HG03378 (cell line): ENCODE measurements around the gene IST1.
A peak's percentile ranks its signal among the peaks of the same experiment; 100 is the strongest.
"Not testable (repeated sequence)": the region's sequence is repeated elsewhere in the genome, so short reads cannot be mapped to it uniquely, and the experiment has no call there.

ENCODE experiments used
- ATAC-seq: cut with Tn5 transposase; IDR thresholded peaks from one replicate; pipeline ENCODE4 v1.9.1; 2021; ENCODE audit warnings: mild to moderate bottlenecking, moderate library complexity; ENCODE audit not compliant: unreplicated experiment

Gene IST1

DNA sequence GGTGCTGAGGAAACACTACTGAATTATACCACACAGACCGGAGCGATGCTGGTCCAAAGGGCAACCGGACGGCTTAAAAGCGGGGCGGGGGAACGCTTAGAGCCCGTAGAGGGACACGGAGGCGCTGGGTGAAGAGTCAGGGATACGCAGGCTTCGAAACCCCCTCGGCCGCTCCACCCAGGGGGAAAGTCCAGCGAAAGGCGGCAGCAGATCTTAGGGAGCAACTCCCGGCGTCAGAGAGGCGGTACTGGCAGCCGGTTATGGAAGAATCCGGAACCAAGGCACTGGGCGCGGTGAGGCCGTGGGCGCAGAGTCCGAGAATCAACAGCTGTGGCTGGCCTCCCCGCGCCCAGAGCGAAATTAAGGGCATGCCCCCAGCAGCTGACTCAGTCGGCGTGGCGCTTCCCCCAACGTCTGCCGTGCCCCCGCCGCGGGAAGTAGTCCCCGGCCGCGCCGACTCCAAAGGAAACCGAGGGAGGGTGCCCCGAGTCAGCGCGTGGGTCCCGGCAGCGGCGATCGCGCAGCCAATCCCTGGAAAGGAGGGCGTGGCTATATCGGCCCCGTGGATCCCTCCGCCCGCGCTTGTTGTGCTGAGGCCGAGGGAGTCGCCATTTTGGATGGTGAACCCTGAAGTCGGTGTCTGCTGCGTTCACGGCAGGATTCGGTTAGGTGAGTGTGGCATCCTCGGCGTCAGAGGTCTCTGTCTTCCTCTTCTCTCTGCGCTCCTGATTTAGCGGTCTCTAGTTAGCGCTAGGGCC is at the start of gene IST1:
Gene IST1, plus strand, starts transcription at position 611 of the 758 bp plus-strand sequence. CDS start 20,110 bp downstream, outside the sequence.
- peak; percentile 72 for ATAC-seq

DNA sequence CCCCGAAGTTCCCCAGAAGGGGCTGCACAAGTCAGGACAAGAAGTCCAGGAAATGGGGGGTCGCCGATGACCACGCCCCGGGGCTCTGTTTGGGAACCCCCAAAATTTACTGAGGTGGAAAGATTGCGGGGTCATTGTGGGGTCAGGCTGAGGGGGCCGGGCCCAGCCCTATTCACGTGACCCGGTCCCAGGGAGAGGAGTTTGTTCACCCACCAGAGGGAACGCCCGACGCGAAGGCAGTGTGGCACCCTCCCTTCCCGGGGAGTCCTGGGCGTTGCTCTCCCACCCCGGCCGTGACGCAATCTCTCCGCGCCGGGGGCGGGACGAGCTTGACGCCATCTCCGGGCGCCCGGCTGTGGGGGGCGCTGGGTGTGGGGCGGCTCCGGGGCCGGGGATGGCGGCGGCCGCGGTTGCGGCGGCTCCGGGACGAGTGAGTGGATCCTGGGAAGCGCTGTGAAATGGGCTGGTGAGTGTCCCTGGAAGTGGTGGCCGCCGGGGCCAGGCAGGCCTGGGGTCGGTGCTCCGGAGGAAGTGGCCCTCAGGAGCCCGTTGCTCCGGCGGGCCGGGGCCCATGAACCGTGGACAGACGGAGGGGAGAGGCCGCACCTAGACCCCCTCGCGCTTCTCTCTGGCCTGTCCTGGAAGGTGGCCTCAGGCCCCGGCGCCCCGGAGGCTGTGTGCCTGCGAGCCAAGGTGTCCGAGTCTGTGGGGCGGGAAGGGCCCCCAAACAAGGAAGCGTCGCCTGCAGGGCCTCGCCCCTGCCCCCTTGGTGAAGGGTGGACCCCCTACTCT is 49.5 kb upstream of the IST1 start, which contains the start of gene ATXN1L:
Gene ATXN1L, plus strand, starts transcription at position 338 of the 792 bp plus-strand sequence. CDS start 3,765 bp downstream, outside the sequence.
- peak; percentile 56 for ATAC-seq

- ATAC-seq, result no peak
These were observed 48.9 kb upstream of the IST1 start for GRCh38 chr16:71846431-71846830.

DNA sequence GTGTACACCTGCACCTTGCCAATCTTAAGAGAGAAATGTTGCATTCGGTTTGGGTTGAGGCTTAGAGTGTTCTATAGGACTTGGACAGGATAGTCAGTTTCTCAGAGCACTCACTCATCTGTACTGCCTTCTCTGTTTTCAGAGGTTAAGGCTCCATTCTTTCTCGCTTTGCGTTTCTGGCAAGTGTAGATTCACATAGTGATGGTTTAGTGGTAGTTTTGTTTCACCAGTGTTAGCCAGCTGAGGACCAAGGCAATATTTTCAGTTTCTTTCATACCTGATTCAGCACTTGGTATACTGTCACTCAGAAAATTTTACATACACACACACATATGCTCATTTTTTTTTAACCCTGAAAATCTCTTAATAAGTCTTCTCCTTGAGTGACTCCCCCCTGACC is 48.2 kb upstream of the IST1 start:
- no peak for ATAC-seq

DNA sequence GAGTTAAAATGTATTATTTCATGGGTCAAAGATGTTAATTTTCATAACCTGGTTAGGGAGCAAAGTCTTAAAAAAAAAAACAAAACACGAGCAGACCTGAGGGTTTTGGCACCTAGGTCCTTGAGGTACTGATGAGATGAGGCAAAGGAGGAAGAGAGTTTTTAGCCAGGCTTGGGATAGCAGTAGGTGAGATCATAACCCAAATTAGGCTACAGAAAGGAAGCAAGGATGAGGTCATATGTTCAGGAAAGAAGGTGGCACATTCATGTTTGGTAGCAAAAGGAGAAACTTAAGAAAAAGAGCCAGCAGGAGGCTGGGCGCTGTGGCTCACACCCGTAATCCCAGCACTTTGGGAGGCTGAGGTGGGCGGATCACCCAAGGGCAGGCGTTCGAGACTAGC is 46.7 kb upstream of the IST1 start:
- no peak for ATAC-seq

DNA sequence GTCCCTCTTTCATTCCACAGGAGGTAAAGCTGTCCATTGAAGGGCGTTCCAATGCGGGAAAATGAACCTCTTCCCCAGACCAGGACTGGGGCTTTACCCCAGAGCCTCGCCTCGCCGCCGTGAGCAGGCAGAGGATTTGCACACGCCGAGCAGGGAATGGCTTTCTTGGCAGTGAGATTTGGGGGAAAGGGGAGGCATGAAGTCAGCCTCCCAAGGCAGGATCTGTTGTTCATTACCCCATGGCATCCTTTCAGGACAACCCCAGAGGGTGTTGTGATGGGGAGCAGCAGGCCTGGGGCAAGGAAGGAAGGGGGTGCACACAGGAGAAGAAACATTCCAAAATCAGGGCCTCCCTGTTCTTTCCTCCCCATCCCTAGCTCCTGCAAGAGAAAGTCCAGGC is 43.6 kb upstream of the IST1 start:
- ATAC-seq, result no peak

DNA sequence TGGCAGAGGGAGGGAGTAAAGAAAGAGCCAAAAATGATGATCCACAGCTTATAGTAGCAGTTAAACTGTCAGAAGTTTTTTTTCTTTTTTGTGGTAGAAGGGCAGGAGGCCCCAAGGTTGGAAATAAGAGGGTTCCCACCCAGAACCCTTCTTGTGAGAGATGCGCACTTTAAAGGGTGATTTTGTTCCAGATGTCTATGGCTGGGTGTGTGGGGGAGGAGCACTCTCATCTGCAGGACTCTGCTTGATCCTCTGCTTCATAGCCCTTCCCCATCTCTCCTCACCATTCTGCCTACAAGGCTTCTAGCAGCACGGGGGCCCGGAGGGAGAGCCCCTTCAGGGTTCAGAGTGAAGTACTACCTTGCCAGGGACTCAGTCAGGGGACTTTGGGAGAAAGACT is 43.2 kb upstream of the IST1 start:
- no peak for ATAC-seq

GRCh38 chr16:71852561-71852960 is 42.8 kb upstream of the IST1 start:
- no peak for ATAC-seq

GRCh38 chr16:71853413-71853812 is 41.9 kb upstream of the IST1 start:
- no peak for ATAC-seq

GRCh38 chr16:71854369-71854948 is 40.9 kb upstream of the IST1 start:
- ATAC-seq, result no peak

- ATAC-seq, result no peak
These were observed 39.2 kb upstream of the IST1 start for GRCh38 chr16:71855937-71856662.

GRCh38 chr16:71859762-71860521 is 35.4 kb upstream of the IST1 start:
- no peak for ATAC-seq

DNA sequence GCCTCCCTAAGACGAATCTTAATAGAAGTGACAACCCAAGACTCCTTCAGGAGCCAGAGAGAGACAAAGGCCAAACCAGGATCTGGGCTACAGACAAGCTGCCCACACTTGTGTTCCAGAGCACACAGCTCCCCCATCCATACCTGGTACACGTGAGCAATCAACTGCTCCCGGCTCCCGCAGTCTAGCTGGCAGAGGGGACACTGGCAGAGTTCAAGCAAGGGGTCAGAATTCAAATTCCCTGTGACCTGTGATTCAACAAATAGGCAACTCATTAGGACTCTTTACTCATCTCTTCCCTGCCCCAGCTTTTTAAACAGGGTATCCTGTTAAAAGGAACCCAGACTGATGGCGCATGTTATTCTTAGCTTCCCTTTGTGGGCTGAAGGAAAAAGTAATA is 31.3 kb upstream of the IST1 start:
- ATAC-seq, result no peak

DNA sequence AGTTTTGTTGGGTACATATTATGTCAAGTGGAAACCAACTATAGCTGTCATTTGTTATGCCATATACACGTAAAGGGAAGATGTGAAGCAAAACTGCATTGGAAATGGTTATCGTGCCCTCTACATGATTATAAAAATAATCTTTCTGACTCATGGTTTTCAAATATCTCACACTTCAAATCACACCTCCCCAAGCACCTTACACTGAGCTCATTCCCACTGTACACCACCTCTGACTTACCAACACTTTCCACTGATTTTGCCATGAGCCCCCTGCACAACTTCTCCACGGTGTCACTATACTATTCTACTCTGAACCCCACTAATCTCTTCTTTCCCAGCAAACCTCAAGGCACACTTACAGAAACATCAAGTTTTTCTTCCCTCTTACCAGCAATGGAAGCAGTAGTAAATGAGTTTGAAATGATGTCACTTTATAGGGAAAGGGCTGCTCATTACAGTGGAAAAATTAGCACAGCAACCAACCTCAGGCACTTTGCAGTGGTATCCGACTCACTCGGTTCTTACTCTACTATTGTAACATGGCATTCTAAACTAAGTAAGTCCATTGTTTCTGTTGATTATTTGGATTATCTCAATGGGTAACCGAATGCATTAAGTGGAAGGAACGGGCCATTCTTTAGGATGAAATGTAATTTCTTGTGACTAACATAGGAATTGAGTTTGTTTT is 30.0 kb upstream of the IST1 start:
- no peak for ATAC-seq

DNA sequence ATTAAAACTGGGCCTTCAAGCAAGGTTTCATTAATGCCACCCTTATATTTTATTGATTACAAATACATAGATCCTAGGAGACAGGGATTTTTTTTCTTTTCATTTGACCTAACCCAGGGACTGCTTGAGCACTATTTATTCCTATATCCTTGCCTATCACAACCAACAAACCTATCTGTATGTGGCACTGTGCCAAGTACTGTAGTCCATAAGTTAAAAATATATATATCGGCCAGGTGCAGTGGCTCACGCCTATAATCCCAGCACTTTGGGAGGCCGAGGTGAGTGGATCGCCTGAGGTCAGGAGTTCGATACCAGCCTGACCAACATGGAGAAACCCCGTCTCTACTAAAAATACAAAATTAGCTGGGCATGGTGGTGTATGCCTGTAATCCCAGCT is 28.2 kb upstream of the IST1 start:
- not testable (repeated sequence) for ATAC-seq

DNA sequence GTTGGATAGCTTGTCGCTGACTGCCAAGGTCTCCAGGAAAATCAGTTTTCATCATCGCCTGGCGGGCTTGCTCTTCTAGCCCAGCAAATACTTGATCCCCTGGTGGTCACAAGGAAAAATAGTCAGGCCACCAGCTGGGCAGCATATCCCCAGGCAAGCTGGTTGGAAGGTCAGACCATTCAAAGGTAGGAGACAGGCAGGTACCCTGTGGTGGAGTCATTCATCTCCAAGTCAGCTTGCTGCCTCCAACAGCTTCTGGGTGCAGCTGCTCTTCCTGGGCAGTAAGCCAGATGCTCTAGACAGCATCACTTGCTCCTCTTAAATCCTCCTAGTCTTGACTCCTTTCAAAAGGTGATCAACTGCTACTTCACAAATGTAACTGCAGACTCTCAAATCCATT is 27.4 kb upstream of the IST1 start:
- no peak for ATAC-seq

- no peak for ATAC-seq
These were observed 26.2 kb upstream of the IST1 start for GRCh38 chr16:71869089-71869488.

DNA sequence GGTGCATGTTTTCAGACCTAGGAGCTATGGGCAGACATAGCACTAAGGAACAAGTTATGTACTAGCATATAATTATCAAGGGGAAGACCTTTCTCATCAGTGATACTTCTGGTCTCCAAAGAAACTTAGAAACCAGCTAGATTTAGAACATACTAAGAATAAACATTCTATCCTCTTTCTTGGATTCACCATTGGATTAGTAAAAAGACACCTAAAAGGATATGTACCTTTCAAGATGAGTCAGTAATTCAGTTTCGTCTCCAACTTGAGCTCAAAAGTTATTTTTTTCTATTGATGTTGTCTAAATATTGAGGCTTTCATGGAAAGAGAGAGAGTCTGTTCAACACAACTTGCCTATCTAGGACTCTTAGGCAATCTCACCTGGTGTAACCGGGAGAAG is 24.5 kb upstream of the IST1 start:
- ATAC-seq, result no peak

DNA sequence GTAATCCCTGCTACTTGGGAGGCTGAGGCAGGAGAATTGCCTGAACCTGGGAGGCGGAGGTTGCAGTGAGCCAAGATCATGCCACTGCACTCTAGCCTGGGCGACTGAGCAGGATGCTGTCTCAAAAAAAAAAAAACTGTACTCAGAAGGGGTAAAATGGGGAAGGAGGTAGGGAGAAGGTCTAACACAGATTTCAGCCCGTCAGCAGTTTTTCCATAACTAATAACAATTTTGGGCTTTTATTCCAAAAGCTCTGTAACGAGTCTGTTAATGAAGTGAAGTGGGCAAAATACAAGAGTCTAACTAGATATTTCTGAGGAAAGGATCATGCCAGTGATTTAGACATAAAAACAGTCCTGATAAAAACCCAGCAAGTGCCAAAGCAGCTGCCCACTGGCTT is 22.1 kb upstream of the IST1 start:
- no peak for ATAC-seq

- no peak for ATAC-seq
These were observed 16.4 kb upstream of the IST1 start for GRCh38 chr16:71878911-71879310.
